HT-29 (cell line): ENCODE measurements around the gene NPM3. TPM values are rescaled to one million over a fixed set of nuclear protein-coding genes. Genes with fewer than 3 reads are reported as not detected.
"Not testable (repeated sequence)": the region's sequence is repeated elsewhere in the genome, so short reads cannot be mapped to it uniquely, and the experiment has no call there.

ENCODE experiments used
- DNase-seq: peaks from one replicate; pipeline ENCODE4 v3.0.0-alpha.2; 2015; ENCODE audit warnings: low spot score
- total RNA-seq: library from RNA; depleted of rRNA; stranded (reverse); fragments of >200 nt; shearing (Covaris generic); gene quantifications from 2 replicates; pipeline ENCODE4 v1.2.3, GENCODE V29; 2014

The NPM3 gene
- total RNA-seq, 1 experiment from 2014 or later, result 160 TPM

- no peak for DNase-seq
These were observed 23.9 kb upstream of the NPM3 start for GRCh38 chr10:101807158-101807557.

DNA sequence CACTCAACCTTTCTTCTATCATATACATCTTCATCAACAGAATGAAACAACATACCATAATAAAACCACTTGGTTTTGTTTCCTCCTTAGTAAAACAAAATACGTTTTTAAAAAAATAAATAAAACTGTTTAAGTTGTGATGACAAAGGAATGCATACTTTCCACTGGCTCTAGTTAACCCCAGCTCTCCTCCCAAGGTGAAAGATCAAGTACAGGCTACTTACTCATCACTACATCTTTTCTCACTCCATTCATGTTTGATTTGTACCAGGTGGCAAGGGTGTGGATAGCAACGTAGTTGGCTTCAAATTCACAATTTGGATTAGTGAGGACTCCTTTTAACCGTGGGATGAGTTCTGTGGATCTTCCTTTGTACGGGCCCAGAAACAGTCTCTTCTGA is 20.3 kb upstream of the NPM3 start:
- no peak for DNase-seq

- DNase-seq, result no peak
These were observed 14.3 kb upstream of the NPM3 start for GRCh38 chr10:101797403-101798059.

GRCh38 chr10:101793526-101793925 is 10.3 kb upstream of the NPM3 start:
- no peak for DNase-seq

GRCh38 chr10:101789686-101790085 is 6.4 kb upstream of the NPM3 start:
- DNase-seq, result no peak

DNA sequence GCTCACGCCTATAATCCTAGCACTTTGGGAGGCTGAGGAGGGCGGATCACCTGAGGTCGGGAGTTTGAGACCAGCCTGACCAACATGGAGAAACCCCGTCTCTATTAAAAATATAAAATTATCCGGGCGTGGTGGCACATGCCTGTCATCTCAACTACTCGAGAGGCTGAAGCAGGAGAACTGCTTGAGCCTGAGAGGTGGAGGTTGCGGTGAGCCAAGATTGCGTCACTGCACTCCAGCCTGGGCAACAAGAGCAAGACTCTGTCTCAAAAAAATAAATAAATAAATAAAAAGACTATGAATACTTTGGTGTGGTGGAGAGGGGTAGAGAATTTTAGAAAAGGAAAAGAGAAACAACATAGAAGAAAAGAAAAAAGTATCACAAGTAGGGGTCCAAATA is 6.0 kb upstream of the NPM3 start:
- DNase-seq, result not testable (repeated sequence)

GRCh38 chr10:101785801-101786200 is 2.6 kb upstream of the NPM3 start:
- no peak for DNase-seq

DNA sequence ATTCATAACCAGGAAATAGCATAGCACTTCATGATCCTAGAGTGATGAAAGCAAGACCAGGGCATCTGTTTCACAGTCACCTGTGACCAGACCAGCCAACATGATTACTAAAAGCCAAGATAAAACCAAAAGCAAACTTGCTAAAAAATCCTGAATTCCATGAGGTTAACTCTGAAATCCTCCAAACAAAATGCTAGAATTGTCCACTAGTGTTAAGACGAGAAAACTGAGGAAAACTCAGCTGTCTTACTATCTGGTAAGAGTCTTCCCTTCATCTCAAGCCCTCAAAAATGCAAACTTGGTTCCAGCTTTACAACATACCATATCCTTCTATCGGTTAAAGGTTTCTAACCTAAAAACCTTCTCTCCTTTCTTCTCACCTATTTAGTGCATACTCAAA is 1.3 kb upstream of the NPM3 start:
- no peak for DNase-seq

DNA sequence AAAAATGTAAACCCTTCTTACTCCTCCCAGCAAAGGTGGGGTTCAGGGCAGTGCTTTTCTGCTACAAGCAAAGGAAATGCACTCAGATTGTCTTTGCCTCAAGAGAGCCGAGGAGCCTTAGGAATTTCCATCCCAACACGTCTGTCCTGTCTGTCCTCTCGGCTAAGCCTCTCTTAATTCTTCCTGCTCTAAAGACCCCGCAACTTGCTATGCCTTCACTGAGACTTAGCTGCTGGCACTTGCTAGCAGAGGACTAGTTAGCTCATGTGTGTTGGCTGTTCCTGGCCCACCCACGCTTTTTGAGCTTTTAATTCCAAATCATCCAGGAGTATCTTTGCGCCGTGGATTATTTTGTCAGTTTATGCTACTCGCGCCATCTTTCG is 481 bp upstream of the NPM3 start:
- no peak for DNase-seq

DNA sequence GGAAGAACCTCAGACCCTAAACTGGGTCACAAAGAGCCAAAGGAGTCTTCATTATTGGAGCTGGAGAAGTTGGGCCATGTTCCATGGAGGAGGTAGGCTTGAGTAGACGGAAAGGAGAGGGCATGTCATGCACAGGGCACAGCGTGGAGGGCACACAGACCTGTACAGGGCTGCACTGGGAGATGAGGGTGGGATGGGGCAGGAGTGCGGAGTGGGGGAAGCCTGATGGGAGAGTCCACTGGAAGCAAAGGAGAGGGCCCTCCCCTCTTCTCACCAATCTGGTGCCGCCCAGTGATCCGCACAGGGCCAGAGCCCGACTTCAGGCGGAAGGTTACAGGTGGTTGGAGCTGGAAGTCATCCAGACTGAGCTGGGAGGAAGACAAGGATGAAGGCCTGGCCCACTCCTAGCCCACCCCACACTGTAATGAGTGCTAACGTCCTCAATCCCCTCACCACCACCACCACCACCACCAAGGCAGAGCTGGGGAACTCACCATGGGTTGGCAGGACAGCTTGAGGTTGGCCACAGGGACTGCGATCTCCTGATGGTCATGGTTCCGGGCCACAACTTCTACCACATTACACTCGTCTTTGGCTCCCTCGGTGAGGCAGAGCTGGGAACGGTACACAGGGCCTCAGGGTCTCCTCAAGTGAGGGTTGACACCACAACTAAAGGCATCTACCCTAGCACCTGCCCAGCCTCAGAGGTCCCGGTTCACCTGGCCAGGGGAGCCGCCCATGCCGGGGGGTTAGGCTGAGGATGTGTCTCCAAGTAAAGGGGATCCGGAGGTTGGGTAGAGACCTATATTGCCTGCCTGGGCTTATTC is 1.0 kb downstream of the NPM3 start:
- no peak for DNase-seq

- DNase-seq, result no peak
These were observed 1.6 kb downstream of the NPM3 start for GRCh38 chr10:101781655-101781983.

- peak; percentile 79 for DNase-seq
These were observed 2.2 kb downstream of the NPM3 start for GRCh38 chr10:101780818-101781654.

DNA sequence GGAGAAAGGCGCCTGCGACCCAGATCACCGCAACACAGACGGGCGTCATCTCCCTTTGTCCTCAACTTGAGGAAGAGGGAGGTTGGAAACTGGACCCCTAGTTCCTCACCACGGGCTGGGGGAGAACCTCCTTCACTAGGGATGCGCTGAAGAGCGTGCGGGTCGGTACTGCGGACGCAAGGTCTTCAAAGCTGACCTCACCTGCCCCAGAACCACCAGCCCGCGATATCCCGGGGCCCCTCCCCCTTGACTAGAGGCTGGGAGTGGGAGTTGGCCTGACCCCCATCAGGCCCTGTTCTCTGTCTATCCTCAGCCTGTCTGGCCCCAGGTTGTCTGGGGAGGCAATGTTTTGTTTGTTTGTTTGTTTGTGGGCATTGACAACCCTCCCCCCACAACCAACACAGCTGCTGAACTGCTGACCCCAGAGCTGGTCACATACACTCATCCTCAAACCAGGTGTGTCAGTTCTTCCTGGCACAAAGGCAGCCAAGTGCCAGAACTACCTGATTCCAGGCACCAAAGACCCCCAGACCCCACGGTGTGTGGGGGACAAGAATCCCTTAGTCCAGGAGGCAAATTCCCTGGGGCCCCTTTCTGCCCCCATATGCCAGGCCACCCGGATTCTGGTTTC is 2.9 kb downstream of the NPM3 start:
- no peak for DNase-seq

DNA sequence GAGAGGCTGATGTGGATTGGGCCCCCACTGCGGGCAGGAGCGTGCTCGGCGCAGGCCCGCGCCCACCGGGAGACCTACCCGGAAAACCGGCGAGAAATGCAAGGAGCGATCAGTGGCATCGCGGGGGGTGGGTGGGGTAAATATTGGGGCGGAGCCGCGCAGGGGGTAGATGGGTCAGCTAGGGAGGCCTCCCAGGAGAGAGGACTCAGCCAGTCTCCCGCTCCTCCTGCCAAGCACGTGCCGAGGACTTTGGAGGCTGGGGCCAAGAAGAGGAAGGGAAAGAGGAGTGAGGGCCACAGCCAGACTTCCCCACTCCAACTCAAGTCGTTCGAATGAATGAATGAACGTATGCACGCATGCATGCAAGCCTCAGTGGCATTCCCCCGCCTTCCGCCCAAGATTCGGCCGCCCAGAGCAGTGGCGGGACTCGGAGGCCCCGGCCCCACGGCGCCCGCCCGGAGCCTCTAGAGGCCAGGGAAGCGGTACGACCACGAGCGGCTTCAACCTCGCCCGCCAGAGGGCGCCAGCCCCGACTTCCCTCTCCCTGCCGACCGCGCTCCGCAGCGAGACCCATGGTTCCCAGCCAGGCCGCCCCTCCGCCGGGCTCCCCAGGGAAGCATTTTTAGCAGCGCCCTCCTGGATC is 3.6 kb downstream of the NPM3 start:
- DNase-seq, result peak; percentile 85

DNA sequence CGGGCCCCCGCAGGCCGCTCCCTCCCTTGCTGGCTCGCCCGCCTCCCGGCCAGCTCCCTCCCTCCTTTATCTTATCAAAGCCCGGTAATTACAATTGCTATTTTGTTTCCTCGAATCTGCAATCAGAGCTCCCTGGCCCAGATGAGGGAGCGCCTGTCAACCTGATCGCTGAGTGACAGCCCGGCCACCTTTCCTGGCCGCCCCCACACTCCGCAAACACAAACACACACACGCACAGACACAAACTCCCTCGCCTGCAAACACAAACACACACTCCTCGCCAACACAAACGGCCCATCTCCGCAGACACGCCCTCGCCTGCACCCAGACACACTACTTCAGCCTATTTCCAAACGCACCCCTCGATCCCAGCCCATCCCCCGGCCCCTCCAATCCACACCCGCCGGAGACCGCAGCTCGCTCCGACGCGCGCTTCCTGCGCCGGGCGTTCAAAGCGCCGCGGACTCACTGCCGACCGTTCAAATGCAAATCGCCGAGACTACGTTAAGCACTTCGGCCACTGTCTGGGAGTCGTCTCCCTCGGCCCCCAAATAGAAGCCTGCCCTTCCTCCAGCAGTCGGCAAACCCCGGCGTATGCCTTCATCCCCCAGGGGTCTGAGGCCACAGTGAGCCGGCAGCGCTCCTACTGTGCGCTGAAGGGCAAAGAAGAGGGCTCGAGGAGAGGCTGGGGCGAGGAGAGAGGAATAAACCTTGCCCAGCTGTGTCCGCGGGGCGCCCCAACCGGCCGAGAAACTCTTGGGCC is 4.3 kb downstream of the NPM3 start:
- peak; percentile 50 for DNase-seq

DNA sequence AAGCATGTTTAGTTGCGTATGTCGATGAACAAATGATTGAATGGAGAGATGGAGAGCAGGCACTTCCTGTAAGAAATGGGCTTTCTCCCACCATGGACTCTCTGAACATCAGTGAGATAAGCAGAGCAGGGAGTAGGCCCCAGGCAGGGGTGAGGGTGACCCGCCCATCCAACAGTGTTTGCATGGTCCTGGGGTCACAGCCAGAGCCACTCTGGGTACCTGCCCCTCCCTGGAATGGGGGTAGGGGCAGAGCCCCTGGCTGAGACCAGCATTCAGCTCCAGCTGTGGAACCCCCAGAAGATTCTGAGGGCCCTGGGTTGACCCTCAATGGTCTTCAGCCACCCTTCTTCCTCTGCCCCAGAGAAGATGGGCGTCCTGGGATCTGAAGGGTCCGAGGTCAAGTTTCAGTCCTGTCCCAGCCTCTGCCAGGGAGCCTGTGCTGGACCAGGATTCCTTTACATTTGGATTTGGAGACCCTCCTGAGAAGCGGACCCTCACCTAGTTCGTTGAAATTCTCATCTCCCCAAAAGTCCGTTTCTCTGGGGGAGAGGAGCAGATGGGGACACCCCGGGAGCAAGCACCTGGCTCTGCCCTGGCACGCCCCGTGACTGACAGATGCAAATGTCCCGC is 5.0 kb downstream of the NPM3 start:
- DNase-seq, result no peak

- DNase-seq, result peak; percentile 49
These were observed 5.6 kb downstream of the NPM3 start for GRCh38 chr10:101777619-101778145.

GRCh38 chr10:101776161-101776817 is 7.0 kb downstream of the NPM3 start:
- DNase-seq, result no peak
